ENCODE results near the gene TGM3. TPM values are rescaled to one million over a fixed set of nuclear protein-coding genes. Genes with fewer than 3 reads are reported as not detected.

The TGM3 gene
- total RNA-seq, 1 experiment from 2014 or later, result 0.11 TPM

GRCh38 chr20:2316847-2317495, 21.2 kb downstream of the TGM3 start:
- TF ChIP-seq MXD4 (CRISPR knock-in tag; IDR thresholded peaks at IDR 0.05; ENCODE audit: borderline replicate concordance), result no peak
- TF ChIP-seq ZNF138 (CRISPR knock-in tag; conservative IDR thresholded peaks at IDR 0.05), result no peak
- no peak for TF ChIP-seq AFF4 (CRISPR knock-in tag; IDR thresholded peaks at IDR 0.05; ENCODE audit: borderline replicate concordance)
- no peak for TF ChIP-seq USF1 (CRISPR knock-in tag; IDR thresholded peaks at IDR 0.05)
- TF ChIP-seq ZNF219 (CRISPR knock-in tag; IDR thresholded peaks at IDR 0.05; ENCODE audit: borderline replicate concordance), result no peak
- no peak for TF ChIP-seq JAZF1 (CRISPR knock-in tag; IDR thresholded peaks at IDR 0.05)
- TF ChIP-seq RELA (CRISPR knock-in tag; IDR thresholded peaks at IDR 0.05; ENCODE audit: borderline replicate concordance), result no peak
- no peak for TF ChIP-seq MLX (CRISPR knock-in tag; IDR thresholded peaks at IDR 0.05)
- DNase-seq (ENCODE audit: low spot score), result no peak
- Mint-ChIP-seq H3K36me3 (no peaks in the 10 kb centered on the region), H3K4me3 (no peak overlapping the region), H3K27ac (no peak overlapping the region), H3K4me1 (no peaks in the 10 kb centered on the region), H3K9me3 (peaks cover 7% of the 10 kb centered on the region), H3K27me3 (ENCODE audit: low read depth) (no peaks in the 10 kb centered on the region)
- ChIA-PET POLR2A (no interaction called here), CTCF (no interaction called here)
- no peak for ATAC-seq

GRCh38 chr20:2320813-2321658, 25.2 kb downstream of the TGM3 start:
- CTCF ChIA-PET, result no interaction called here
- 0 out of 2 replicates have a peak, but pooled peaks cover 3% of the 10 kb centered on the region for H3K27me3 Mint-ChIP-seq (ENCODE audit: low read depth)
- peaks cover 13% of the 10 kb centered on the region for H3K9me3 Mint-ChIP-seq
- no peaks in the 10 kb centered on the region for H3K36me3 Mint-ChIP-seq
- POLR2A ChIA-PET, result no interaction called here
- no peaks in the 10 kb centered on the region for H3K4me1 Mint-ChIP-seq
- DNase-seq (ENCODE audit: low spot score) (no peak), ATAC-seq (no peak)
- H3K27ac Mint-ChIP-seq, result no peak overlapping the region
- H3K4me3 Mint-ChIP-seq, result no peak overlapping the region
- TF ChIP-seq KAT7 (CRISPR knock-in tag; IDR thresholded peaks at IDR 0.05; ENCODE audit: borderline replicate concordance), result no peak
- TF ChIP-seq ETV6 (CRISPR knock-in tag; IDR thresholded peaks at IDR 0.05), result no peak
- TF ChIP-seq ZNF263 (CRISPR knock-in tag; IDR thresholded peaks at IDR 0.05; ENCODE audit: low read depth), result no peak
- no peak for TF ChIP-seq NR2C2 (CRISPR knock-in tag; IDR thresholded peaks at IDR 0.05)
- no peak for TF ChIP-seq PRRX2 (CRISPR knock-in tag; IDR thresholded peaks at IDR 0.05)
- no peak for TF ChIP-seq TEAD1 (CRISPR knock-in tag; IDR thresholded peaks at IDR 0.05)
- no peak for TF ChIP-seq ATF2 (CRISPR knock-in tag; IDR thresholded peaks at IDR 0.05; ENCODE audit: borderline replicate concordance, low read depth)
- no peak for TF ChIP-seq NFE2L1 (CRISPR knock-in tag; IDR thresholded peaks at IDR 0.05)
- TF ChIP-seq TCF7 (CRISPR knock-in tag; IDR thresholded peaks at IDR 0.05; ENCODE audit: low read depth), result no peak
- no peak for TF ChIP-seq ZNF121 (CRISPR knock-in tag; IDR thresholded peaks at IDR 0.05)
- no peak for TF ChIP-seq NFATC4 (CRISPR knock-in tag; IDR thresholded peaks at IDR 0.05)
- TF ChIP-seq ZBTB43 (CRISPR knock-in tag; IDR thresholded peaks at IDR 0.05), result no peak
- TF ChIP-seq ZNF396 (CRISPR knock-in tag; IDR thresholded peaks at IDR 0.05; ENCODE audit: borderline replicate concordance), result no peak
- no peak for TF ChIP-seq MLX (CRISPR knock-in tag; IDR thresholded peaks at IDR 0.05)
- no peak for TF ChIP-seq SMAD4 (CRISPR knock-in tag; IDR thresholded peaks at IDR 0.05)
- TF ChIP-seq HMGXB4 (CRISPR knock-in tag; IDR thresholded peaks at IDR 0.05), result no peak
